HG03064 (cell line): Measurements from ENCODE around the gene FAM174C.

Experiments
- ATAC-seq: cut with Tn5 transposase; IDR thresholded peaks from one replicate; pipeline ENCODE4 v1.9.1; 2021; ENCODE audit warnings: low read depth; ENCODE audit not compliant: unreplicated experiment

The FAM174C gene

DNA sequence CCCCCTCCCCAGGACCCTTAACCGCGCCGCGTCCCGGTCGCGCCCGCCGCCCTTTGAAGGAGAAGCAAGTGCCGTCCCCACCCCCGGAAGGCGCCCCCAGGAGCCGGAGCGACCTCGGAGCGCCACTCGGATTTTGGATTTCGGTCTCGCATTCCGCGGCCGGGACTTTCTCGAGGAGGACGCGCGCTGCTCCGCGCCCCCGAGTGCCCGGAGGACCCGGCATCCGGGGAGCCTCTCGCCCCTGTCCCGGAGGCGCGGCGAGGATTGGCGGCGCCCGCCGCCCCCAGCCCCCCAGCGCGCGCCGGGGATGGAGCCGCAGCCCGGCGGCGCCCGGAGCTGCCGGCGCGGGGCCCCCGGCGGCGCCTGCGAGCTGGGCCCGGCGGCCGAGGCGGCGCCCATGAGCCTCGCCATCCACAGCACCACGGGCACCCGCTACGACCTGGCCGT lies 25.3 kb upstream of the FAM174C start:
- ATAC-seq = no peak

DNA sequence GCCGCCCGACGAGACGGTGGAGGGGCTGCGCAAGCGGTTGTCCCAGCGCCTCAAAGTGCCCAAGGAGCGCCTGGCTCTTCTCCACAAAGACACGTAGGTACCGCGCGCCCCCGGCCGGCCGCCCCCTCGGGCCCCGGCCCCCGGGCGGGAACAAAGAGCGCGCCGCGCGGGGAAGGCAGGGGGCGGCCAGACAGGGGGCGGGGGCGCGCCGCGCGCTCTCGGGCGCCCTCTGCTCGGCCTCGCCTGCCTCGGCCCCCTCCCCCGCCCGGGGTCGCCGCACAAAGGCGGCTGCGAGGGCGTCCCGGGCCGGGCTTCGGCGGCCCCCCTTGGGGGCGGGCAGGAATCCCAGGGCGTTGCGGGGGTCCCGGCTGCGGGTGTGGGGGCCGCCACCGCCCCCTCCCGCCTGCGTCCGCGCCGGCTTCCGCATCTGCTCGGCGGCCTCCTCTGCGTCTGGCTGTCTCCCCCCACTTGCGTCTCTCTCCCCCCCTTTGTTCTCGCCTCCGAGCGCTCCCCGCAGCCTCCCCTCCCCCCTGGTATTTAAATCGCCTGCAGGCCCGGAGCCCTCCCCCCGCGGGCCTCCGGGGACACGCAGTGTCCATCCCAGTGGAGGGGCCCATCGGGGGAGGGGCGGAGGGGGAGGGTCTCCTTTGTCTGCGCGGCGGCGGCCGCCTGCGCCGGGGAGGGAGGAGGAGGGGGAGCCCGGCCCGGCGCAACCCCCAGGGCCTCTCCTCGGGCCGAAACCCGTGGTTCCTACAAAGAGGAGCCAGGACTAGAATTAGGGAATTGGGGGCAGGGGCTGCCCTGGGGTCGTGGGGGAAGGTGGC lies 24.7 kb upstream of the FAM174C start:
- no peak for ATAC-seq

DNA sequence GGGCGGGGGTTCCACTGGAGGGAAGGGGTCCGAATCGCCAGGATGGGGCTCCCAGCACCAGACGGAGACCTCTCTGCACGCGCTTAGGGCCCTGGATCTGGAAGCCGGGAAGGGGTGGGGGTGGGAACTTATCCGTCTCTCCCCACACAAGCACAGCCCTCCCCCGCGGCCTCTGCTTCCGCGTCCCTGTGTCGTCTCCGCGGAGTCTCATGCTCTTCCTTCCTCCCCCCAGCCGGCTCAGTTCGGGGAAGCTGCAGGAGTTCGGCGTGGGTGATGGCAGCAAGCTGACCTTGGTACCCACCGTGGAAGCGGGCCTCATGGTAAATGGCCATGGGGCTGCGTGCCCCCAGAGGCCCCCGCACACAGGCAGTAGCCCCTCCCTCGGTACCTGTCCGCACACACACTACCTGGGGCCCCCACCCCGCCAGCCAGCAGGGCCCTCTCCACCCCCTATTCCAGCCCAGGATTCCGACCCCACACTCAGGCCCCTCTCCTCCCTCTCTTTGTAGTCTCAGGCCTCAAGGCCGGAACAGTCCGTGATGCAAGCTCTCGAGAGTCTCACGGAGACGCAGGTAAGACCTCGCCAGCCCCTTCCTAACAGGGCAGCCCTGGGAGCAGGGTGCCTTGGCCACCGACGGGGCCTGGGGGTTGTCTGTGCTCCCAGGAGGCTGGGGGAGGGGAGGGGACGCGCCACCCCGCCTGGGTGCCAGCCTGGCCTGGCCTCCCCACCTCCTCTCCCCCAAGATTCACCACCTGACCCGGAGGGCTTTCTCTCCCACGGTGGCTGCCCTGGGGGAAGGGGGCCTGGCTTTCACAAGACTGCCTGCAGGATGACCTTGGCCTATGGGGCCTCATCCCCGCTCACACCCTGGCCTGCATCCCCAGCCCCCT lies 23.8 kb upstream of the FAM174C start:
- no peak for ATAC-seq

DNA sequence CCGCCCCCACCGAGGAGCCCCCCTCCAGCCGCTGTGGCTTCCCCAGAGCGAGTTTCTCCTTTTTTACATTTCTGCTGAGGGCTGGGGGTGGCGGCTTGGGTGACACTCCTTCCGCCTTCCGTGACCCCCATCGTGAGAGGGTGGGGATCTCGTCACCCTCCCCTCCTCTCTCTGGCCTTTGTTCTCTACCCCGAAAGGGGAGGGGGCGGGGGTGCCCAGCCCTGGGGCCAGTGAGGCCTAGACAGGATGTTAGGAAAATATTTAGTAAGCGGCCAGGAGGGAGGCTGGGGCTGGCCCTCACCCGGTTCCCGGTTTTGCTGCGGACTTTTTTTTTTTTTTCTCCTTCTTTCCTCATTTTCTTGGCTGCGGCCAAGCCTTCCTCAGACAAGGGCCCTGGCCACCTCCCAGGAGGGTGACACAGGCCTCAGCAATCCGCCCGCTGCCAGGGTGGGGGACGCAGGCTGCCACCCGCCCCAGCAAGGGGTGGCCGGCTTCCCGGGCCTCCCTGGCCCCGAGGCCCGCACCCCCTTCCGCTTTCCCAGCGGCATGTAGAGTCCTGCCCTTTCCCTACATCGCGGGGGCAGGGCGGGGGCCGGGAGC lies 23.0 kb upstream of the FAM174C start:
- ATAC-seq = no peak

DNA sequence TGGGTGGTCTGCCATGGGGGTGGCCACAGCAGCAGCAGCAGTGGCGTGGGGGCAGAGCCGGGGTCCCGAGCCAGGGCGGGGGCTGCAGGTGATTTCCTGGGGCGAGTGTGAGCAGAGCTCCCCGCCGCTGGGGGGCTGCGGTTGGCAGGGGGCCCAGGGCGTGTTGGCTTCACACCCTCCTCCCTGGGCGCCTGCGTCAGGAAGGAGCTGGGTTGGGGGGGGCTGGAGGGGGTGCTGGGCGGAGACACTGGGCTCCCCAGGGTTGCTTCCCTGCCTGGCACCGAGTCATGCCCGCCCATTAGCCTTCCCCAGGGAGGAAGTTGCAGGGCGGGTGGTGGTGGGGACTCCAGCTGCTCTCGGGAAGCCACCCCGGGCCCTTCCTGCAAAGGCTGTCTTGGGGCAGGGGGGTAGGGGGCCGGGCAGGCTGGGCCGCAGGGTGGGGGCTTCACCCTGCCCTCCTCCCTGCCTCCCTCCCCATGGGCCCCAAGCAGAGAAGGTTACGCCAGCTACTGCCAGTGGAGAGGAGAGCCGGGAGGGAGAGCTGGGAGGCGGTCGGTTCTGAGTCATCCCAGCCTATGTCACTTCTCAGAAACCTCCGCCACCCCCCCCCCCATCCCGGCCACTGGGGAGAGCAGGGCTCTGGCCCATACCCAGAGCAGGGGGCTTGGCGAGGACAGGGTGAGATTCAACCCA lies 22.4 kb upstream of the FAM174C start:
- no peak for ATAC-seq

DNA sequence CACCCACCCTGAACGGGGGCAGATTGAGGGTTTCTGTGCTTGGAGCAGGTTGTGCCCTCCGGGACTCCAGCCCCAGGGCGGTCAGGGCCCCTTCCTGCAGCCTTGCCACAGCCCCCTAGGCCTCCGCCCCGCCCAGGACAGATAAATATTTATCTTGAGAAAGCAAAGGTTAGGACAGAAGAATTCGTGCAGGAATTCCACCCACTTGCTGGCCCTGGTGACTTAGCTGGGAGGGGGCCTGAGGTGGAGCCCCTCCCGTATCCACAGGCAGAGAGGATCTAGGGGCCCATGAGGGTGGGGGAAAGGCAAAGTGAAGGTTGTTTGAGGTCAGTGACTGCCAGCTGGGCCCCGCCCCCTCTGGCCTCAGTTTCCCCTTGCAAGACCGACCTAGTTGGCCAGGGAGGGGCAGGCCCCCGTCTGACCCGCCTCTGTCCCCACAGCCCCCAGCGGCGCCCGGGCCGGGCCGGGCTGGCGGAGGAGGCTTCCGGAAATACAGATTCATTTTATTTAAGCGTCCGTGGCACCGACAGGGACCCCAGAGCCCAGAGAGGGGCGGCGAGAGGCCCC lies 21.7 kb upstream of the FAM174C start:
- ATAC-seq = no peak

DNA sequence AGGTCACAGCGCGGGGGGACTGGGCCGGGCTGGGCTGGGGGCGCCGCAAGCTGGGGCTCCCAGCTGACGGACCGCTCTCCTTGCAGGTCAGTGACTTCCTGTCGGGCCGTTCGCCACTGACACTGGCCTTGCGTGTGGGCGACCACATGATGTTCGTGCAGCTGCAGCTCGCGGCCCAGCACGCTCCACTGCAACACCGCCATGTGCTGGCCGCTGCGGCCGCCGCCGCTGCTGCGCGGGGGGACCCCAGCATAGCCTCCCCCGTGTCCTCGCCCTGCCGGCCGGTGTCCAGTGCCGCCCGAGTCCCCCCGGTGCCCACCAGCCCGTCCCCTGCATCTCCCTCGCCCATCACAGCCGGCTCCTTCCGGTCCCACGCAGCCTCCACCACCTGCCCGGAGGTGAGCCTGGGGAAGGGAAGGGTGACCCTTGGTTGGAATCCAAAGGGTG lies 21.2 kb upstream of the FAM174C start:
- no peak for ATAC-seq

DNA sequence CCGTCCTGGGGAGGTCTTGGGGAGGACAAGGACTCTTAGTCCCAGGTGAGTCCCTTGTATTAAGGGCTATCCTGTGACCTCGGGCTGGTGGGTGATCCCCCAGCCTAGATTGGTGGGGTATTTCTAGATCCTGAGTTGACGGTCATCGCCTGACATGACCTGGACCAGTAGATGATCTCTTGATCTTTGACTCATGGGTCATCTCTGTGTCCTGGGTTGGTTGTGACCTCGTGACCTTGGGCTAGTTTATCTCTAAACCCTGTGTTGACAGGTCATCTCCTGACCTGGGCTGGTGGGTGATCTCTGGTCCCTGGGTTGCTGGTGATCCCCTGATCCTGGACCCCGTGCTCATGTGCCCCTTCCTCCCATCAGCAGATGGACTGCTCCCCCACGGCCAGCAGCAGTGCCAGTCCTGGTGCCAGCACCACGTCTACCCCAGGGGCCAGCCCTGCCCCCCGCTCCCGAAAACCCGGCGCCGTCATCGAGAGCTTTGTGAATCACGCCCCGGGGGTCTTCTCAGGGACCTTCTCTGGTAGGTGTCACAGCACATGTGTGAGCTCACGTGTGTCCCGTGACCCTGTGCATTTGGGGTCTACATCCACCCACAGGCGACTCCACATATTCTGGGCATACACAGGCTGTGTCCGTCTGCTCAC lies 20.7 kb upstream of the FAM174C start:
- ATAC-seq = no peak

DNA sequence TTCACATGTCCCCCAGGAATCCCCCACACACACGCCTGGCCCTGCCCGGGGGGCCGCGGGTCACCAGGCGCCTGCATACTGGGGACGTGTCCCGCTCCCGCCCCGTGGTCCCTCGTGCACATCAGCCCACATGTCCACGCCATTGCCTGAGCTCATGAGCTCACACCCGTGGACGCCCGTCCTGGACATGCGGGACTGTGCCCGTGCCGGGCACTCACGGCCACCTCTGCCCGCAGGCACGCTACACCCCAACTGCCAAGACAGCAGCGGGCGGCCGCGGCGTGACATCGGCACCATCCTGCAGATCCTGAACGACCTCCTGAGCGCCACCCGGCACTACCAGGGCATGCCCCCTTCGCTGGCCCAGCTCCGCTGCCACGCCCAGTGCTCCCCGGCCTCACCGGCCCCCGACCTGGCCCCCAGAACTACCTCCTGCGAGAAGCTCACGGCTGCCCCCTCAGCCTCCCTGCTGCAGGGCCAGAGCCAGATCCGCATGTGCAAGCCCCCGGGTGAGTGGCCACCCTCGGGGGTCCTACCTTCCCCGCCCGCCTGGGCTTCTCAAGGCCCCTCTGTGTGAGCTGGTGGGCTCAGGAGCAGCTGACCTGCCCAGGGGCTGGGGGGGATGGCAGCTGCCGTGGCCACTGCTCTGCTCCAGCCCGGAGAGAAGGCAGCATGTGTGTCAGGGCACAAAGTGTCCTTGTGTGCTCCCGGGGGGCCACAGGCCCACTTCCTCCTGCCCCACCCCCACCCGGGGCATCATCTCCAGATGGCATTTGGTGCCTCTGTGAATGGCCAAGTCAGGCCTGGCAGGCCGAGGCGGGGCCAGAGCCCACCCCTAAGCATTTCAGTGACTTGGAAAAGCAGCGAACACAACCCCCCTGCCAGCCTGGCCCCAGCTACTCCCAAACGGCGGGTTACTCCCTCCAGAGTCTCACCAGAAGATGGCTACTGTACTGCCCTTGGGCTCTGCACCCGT lies 19.9 kb upstream of the FAM174C start:
- no peak for ATAC-seq

DNA sequence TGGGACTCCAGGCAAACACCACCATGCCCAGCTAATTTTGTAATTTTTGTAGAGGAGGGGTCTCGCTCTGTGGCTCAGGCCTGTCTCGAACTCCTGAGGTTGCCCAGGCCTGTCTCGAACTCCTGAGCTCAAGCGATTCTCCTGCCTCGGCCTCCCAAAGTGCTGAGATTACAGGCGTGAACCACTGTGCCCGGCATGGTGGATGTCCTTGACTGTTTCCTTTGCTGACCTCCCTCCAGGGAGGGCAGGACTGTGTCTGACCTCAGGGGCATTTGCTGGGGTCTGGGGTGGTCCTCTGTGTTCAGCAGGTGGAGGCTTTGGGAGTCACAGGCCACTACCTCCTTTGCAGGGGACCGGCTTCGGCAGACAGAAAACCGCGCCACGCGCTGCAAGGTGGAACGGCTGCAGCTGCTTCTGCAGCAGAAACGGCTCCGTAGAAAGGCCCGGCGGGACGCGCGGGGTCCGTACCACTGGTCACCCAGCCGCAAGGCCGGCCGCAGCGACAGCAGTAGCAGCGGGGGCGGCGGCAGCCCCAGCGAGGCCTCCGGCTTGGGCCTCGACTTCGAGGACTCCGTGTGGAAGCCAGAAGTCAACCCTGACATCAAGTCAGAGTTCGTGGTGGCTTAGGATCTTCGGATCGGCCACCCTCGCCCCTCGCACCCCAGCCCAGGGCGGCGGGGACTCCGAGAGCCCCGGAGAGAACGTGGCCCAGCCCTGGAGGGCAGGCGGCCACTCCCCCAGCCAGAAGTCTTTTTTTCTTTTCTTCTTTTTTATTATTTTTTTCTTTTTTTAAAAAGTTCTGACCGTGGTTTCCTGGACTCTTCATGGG lies 18.5 kb upstream of the FAM174C start:
- no peak for ATAC-seq

DNA sequence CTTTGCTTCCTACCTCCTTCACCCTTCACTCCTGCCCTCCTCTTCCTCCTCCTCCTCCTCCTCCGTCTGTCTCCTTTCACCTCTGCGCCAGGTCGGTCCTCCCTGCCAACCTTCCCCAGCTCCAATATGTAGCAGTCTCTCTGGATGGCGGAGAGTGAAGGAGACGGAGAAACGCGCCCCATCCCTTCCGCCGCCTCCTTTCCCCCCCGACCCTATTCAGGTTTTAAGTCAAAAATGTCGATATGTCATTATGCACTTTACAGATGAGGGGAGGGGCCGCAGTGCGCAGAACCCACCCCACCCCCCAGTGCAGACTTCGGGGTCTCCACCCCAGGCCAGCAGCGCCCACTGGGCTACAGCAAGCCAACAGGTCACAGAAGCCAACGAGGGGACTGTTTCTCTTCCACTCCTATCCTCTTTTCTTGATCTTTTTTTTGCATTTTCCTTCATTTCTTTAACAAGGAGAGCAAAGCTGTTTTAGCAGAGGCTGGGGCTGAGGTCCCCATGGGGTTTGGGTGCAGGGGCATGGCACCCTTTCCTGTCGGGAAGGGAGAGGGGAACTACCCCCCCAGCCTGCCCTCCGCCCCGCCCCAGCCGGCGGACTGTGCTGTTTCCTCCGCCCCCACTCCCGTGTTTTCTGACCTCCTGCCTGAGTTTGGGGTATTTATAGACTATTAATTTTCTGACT lies 17.7 kb upstream of the FAM174C start:
- ATAC-seq = no peak

DNA sequence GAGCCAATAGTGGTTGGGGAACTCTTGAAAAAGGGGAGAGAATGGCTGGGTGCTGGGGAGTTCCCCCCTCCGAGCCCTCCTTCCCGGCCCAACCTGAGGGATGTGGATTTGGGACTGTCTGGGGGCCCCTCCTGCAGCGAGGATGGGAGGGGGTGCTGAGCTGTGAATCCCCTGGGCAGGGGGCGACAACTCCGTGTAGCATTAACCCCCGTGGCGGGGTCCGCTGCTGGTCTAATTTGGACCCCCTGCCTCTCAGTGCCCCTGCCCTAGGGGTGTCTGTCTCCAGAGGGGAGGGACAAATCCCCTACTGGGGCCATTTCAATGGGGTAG lies 17.2 kb upstream of the FAM174C start:
- ATAC-seq = no peak

DNA sequence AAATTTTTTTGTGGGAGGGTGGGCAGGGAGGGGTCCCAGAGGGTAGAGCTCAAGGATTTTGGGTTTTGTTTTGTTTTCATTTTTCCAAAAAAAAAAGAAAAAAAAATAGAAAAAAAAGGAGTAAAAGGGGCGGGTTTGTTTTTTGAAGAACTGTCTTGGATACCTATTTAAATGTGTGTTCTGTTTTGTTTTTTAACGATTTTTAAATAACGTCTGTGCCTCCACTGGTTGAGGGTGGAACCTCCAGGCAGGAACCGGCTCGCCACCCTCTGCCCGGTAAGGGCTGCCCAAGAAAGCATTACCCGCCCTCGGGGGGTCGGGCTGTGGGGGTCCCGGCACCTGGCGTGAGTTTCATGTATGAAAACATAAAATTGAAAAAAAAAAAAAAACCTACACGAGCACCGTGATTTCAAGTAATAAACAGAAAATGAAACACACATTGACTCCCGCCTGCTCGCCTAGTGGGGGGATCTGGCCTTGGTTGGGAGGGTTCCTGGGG lies 16.6 kb upstream of the FAM174C start:
- no peak for ATAC-seq

DNA sequence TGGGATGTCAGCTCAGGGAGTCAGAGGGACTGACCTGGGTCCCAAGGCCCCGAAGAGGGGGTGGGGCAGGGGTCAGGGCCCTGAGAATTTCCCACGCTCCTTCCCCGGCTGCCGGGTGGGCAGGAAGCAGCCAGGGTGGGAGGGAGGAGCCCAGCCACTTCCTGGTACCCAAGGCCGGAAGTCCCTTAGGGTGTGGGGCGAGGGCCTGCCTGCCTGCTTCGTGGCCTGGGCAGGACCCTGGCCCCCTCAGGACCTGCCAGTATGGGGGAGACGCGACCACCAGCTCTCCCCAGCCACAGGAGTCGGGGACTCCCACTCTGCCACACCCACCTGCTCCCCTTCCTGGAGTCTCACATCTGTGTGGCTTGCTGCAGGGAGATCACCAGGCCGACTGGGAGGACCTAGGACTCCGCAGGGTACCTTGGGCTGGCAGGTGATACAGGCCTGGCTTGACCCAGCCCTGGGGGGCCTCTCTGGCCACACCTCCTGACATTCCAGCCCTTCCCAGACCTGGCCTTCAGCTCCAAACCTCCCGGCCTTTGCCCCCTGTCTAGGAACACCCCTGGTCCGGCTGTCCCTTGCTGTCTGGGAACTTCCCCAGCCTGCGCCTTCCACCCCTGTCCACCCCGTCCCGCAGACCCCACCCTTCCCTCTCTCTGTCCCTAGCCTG lies 16.0 kb upstream of the FAM174C start:
- ATAC-seq = no peak

DNA sequence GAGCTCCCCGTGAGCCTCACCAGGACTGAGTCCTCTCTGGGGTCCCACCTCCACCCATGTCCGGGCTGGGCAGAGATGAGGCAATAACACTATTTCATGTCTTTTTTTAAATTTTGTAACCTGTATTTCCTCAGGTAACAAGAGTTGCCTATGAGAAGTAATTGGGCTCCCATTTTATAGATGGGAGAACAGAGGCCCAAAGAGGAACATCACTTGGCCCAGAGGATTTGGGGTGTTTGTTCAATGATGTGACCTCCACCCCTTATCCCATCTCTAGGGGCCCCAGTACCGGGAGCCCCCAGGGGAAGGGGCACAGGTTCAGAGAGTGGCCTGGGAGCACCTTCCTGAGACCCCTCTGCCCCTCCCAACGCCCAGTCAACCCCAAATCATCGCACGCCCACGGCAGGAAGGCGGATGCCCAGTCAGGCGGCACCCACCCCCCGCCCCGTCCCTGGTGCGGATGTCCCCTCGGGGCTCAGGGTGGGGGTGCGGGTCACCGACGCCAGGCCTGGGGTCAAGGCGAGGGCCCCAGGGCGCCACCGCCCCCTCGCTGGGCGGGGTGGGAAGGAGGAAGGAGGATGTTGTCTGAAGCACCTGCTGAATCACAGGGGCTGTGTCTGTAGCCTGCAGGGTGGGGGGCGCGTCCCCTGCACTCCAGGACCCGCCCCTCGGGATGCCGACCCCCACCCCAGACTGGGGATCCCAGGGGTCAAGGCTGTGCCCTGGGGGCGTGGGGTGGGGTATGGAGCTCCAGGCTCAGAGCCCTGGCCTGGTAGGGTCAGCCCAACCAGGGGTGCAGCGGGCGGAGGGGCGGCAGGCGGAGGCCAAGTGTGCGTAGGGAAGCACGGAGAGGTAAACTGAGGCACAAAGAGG lies 15.2 kb upstream of the FAM174C start:
- no peak for ATAC-seq
